CD4-positive, alpha-beta T cell treated with Interleukin-10 for 1 hour (primary cell): ENCODE data around the gene HHAT.
"Not testable (repeated sequence)": the region's sequence is repeated elsewhere in the genome, so short reads cannot be mapped to it uniquely, and the experiment has no call there.

ENCODE experiments used
- DNase-seq: peaks from one replicate; pipeline ENCODE4 v3.0.0-alpha.2; 2020

Gene HHAT

GRCh38 chr1:210654176-210654981 lies 325.7 kb downstream of the HHAT start:
- no peak for DNase-seq

- DNase-seq, result no peak
Measured at GRCh38 chr1:210655511-210655910, 326.8 kb downstream of the HHAT start.

- DNase-seq, result no peak
Measured at GRCh38 chr1:210657806-210658205, 329.1 kb downstream of the HHAT start.

DNA sequence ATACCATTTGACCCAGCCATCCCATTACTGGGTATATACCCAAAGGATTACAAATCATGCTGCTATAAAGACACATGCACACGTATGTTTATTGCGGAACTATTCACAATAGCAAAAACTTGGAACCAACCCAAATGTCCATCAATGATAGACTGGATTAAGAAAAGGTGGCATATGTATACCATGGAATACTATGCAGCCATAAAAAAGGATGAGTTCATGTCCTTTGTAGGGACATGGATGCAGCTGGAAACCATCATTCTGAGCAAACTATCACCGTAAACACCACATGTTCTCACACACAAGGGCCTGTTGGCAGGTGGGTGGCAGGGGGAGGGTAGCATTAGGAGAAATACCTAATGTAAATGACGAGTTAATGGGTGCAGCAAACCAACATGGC lies 332.8 kb downstream of the HHAT start:
- DNase-seq, result not testable (repeated sequence)

DNA sequence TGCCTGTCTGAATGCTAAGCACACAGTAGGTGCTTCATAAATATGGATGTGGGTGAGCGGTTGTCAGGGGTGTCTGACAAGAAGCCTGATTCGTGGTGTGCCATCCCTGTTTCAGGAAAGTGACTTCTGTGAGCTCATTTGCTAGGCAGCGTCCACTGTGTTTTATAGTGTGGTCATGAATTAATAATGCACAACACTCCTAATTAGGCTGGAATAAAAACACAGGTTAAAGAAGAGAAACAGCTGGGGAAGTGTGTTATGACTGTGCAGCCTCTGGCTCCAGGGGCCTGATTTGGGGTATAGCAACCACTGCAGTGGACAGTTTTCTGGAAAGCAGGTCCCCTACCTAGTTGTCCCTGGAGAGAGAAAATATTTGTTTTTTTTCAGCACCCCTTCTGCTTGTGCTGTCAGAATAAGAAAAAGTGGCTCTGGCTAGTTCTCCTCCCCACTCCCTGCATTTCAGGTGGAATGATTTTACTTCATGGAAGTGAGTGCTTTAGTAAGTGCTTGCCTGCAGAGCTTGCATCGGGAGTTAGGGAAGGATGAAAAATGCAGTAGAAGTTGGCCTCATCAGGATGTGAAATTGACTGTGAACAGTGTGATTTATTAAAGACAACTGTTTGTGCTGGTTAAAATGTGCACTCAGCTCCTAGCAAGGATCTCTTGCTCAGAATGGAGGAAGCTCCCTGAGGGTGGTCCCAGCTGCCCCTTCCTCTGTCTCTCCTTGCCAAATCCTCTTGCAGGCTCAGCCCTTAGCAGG lies 333.8 kb downstream of the HHAT start:
- DNase-seq, result no peak

DNA sequence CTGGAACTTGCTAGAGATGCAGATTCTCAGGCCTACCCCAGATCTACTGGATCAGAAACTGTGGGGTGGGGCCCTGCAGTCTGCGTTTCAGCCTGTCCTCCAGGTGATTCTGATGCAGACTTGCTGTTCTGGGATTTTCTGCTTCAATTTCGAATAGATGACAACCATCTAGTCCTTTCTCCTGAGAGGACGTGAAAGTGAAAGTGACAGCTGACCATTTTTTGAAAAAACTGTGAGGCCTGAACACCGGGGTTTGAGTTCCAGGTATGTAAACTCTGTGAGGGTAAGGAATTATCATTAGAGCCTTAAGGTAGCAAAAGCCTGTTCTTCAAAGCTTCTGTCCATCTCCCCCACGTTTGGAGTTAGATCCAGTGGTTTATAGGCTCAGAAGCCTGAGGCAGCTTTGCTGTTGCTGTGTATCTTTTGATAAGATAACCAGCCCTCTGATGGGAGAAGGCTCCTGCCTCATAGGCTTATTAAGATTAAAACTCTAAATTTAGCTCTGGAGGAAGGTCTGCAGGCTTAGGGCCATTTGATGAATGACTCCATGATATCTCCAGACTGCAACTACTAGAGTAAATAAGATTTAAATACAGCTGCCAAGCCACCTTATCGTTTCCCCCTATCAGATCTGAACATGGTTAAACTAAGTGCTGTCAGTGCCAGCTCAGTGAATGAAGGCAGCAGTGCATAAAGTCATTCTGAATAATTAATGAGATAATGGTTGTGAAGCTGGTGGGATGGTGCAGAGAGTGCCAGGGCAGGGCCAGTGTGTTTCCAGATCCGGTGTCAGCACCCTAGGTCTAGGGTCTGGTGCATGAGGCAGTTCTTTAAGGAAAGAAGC lies 335.2 kb downstream of the HHAT start:
- no peak for DNase-seq

DNA sequence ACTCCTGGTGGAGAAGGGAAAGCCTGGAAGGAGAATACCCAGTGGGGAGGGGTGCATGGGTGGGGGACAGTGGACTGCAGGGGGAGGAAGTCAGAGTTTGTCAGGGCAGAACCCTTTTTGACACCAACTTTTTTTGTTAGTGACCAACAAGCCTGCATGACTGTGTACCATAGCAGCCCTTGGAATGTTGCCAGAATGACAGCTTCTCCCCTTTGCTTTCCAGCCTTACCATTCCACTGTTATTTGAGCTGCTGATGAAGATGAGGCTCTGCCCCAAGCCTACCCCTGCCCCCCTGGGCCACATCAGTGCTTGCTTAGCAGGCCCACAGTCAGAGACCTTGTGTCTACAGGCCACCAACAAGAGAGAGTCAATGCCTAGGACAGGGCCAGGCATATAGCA lies 341.2 kb downstream of the HHAT start:
- no peak for DNase-seq

DNA sequence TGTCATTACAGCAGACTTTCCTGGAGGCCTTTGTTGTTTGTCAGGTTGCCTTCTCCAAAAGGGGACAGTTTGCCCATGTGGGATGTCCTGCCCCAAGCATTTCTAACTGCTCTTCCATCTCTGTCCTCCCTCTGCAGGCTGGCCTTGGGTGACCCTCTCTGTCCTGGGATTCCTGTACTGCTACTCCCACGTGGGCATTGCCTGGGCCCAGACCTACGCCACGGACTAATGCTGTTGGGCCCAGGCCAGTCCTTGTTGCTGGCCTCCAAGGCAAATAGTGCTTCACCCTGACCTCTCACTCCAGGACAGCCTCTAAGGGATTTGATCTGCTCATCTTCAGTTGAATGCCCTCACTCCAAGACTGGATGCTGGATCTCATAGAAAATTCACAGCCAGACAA lies 345.4 kb downstream of the HHAT start:
- no peak for DNase-seq

DNA sequence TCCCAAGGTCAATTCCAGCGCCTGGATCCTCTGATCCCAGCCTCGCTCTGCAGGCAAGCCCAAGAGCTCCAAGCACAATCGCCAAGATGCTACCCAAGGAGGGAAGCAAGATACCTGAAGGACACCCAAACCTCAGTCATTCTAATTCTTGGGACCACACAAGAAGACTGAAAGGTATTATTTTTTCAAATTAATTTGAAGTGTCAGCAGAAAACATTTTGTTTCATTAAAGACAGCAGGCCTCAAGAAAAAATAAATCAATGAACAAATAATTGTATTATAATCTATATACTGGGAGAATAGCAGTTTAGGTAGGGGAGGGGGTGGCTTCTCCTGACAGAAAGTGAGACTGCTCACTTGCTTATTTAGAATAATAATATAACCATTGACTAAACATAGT lies 347.8 kb downstream of the HHAT start:
- no peak for DNase-seq

DNA sequence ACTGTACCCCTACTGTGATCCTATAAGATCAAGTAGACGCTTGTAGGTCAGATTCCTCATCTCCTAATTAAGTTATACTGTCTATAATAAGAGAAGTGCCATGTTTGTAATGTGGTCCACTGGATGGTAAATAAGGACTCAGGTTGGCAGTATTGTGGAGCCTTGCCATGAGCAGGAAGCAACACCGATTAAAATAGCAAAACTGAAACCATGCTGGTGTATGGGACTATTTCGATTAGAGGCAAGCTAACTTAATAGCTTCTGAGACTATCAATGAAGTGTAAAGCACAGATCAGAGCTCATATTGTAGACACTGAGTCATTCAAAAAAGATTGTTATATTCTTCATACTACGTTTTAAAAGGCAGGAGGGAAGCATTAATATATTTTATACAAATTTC lies 348.8 kb downstream of the HHAT start:
- no peak for DNase-seq

DNA sequence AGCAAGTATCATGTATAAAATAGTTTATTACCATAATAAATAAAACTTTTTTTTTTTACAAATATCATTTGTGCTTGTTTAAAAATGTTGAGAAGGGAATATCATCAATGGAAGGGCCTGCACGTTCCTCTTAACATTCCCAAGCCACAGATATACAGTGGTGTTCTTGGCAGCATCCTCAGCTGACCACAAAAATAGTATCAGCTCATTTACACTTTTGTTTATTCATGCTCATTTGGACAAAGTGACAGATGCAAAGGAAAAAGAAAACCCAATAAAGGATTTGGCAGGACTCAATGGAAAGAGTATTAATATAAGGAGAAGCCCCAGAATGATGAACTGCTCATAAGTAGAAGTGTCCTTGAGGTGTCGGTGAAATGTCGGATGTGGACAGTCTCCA lies 349.6 kb downstream of the HHAT start:
- no peak for DNase-seq

GRCh38 chr1:210681158-210681557 lies 352.5 kb downstream of the HHAT start:
- no peak for DNase-seq

GRCh38 chr1:210683403-210684047 lies 354.8 kb downstream of the HHAT start:
- no peak for DNase-seq

GRCh38 chr1:210684466-210685294 lies 356.0 kb downstream of the HHAT start:
- no peak for DNase-seq

GRCh38 chr1:210685295-210685650 lies 356.6 kb downstream of the HHAT start:
- DNase-seq, result no peak

- no peak for DNase-seq
Measured at GRCh38 chr1:210686841-210687240, 358.1 kb downstream of the HHAT start.

DNA sequence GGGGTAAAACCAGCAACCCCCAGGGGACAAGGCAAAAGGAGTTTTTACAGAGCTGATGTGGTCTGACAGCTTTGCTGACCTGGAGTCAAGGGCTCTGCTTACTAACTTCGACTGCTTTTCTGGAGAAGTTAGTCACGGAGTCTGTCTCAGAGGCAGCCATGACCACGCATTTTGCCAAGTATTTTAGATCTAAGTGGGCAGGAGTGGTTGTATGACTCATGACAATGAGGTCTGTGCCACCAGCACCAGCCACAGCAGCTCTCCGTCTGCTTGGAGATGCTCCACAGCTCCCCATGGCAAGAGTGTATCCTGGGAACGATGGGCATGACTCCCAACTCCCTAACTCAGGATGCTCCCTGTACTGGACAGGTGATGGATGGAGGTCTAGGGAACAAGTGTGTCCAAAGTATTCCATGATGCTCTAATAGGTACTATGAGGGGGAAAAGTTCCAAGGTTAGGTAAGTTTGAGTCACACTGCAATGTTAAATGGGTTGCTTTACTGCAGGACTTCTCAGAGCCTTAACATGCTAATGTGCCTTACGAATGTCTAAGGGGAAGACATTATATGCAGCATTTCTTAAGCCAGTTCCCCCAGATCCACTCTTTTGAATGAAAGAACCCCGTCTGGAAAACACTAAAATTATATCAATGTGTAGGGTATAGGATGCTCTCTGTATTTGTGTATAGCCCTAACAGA lies 359.0 kb downstream of the HHAT start:
- DNase-seq, result no peak

GRCh38 chr1:210688512-210689234 lies 360.0 kb downstream of the HHAT start:
- DNase-seq, result no peak

GRCh38 chr1:210689826-210690225 lies 361.1 kb downstream of the HHAT start:
- no peak for DNase-seq

DNA sequence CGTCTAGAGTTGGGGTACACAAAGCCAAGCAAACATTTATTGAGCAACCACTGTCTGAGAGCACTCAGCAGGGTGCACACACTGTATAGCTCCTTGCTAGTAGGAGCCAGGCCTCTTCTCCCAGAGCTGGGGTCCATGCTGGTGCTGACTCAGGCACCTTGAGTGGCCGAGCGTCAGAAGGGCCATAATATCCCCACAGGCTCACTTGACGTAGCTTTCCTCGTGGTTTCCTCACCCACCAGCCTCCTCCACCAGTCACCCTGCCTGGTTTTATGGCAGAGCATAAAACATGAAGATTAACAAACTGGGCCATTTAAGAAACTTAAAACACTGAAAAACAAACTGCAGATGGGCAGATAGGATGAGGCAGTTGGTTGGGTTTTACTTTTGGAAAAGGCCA lies 361.5 kb downstream of the HHAT start:
- no peak for DNase-seq
